Lower leg skin (tissue), 4 donors: ENCODE measurements around the gene RNF141. TPM values are rescaled to one million over a fixed set of nuclear protein-coding genes. Genes with fewer than 3 reads are reported as not detected.

Experiments used
- DNase-seq, 2 donors: peaks; one replicate each; pipeline ENCODE4 v3.0.0-alpha.2; 2019; ENCODE audit warnings: low spot score in 2 of 2
- H3K4me3 ChIP-seq: fragments of 200-600 bp; sonication (generic); 2 replicates; pipeline ENCODE4 v1.5.1; 2017; ENCODE audit warnings: mild to moderate bottlenecking, low read depth; ENCODE audit not compliant: poor library complexity, severe bottlenecking
- CTCF ChIP-seq, 3 donors: fragments of 450-650 bp; IDR thresholded peaks; one replicate each; pipeline ENCODE4 v1.5.1; 2016; ENCODE audit warnings: antibody characterized with exemption in 3 of 3, mild to moderate bottlenecking in 3 of 3, moderate library complexity in 2 of 3
- POLR2A ChIP-seq, 2 donors: fragments of 450-650 bp; IDR thresholded peaks; one replicate each; pipeline ENCODE4 v1.6.1; 2016 to 2017; ENCODE audit warnings: antibody characterized with exemption in 2 of 2, mild to moderate bottlenecking in 1 of 2, moderate library complexity in 1 of 2
- WGBS, 2 donors: methylation state at CpG; one replicate each; pipeline ENCODE4 v1.1.5; 2018; 5-methylcytosine and 5-hydroxymethylcytosine counted together
- intact Hi-C: fragments of 100-400 bp; cut with DNase I; formaldehyde crosslinking; loops from one replicate; pipeline ENCODE4 v1.15.0; 2023; ENCODE audit warnings: low total_unique reads
- total RNA-seq, 4 donors: library from RNA; depleted of rRNA; stranded (reverse); fragments of >200 nt; gene quantifications; one replicate each; pipeline ENCODE4 v1.1.0, GENCODE V29; 2016

The RNF141 gene
- total RNA-seq, 4 donors from 2014 or later, result 70.6 to 74.9 (median 74.2) TPM

DNA sequence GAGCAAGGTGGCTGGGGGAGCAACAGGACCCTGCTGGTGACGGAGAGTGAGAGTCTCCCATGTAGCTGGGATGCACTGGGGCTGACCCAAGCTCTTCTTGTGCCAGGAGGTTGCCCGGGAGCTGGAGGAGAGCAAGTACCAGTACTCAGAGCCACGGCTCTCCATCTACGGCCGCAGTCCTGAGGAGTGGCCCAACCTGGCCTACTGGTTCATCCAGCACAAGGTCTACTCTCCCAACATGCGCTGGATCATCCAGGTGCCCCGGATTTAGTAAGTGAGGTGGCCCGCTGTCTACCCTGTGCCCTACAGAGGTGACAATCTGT is 45.6 kb downstream of the RNF141 start:
- no peak overlapping the region for H3K4me3 ChIP-seq
- intact Hi-C loops, result no loop called here
- TF ChIP-seq CTCF (IDR thresholded peaks at IDR 0.05) (no peak), POLR2A (IDR thresholded peaks at IDR 0.05) (no peak)
- DNase-seq, result peak; percentile 13 to 75
- 88 to 96% methylated on average over 8 of the region's 8 CpGs for WGBS, 2 donors

DNA sequence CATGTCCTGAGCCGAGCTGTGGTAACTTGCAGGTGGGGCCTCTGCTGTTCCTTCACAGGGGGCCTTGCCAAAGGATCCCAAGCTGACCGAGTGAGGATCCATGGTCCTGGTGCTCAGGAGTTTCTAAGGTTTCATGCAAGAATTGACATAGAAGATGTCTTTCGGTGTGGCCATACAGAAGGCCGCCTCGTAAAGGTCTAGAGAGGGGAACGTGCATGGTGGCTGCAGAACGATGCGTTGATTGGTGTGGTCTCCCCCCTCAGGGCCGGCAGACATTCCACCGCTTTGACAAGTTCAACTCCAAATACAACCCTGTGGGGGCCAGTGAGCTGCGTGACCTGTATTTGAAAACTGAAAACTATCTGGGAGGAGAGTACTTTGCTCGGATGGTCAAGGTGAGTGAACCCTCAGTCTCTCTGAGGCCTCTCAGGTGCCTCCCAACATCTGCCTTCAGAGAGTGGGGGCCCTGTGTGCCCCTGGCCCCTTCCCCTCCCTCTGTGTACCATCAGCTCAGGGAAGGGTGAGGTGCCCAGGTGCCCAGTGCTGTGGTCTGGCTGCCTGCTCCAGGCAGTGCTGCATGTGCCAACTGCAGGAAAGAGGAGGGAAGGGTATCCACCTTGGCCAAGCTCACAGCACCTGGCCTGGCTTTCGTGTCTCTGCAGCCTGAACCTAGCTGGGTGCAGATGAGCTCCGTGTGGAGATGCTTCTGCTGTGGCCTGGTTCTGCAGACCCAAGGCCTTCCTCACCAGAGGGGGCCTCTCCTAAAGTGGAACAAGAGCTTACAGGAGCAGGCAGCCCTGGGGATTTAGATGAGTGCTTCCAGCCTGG is 46.1 kb downstream of the RNF141 start:
- 95 to 96% methylated on average over 14 of the region's 14 CpGs for WGBS, 2 donors
- no peak overlapping the region for H3K4me3 ChIP-seq
- intact Hi-C loops, result no loop called here
- TF ChIP-seq POLR2A (IDR thresholded peaks at IDR 0.05) (no peak), CTCF (IDR thresholded peaks at IDR 0.05) (no peak)
- DNase-seq, result peak; percentile 8 to 75

- intact Hi-C loops, result no loop called here
- WGBS, 2 donors, result 97% methylated on average over 18 of the region's 18 CpGs
- DNase-seq, result peak; percentile 14 to 82
- TF ChIP-seq POLR2A (IDR thresholded peaks at IDR 0.05), result no peak
- no peak for TF ChIP-seq CTCF (IDR thresholded peaks at IDR 0.05)
- no peak overlapping the region for H3K4me3 ChIP-seq
These were observed 47.8 kb downstream of the RNF141 start for GRCh38 chr11:10493041-10493663.

DNA sequence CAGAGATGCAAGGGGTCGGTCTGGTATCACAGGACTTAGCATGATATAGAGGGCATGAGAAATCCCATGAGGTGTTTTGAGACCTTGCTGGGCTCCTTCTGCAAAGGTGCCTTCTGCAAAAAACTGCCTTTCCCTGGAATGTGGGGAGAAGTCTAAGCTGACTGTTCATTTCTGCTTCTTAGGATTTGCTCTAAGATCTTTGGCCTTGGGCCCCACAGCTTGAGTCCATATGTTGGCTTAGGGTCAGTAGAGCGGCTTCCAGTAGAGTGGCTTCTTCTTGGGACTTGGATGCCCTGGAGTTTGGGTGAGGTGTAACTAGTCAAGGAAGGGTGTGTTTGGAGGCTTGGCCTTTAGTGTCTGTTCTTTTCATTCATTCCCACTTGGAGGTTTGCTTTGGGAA is 48.9 kb downstream of the RNF141 start:
- no peak overlapping the region for H3K4me3 ChIP-seq
- no peak for TF ChIP-seq POLR2A (IDR thresholded peaks at IDR 0.05)
- 77 to 85% methylated on average over 2 of the region's 2 CpGs for WGBS, 2 donors
- intact Hi-C loops, result no loop called here
- DNase-seq, result peak in 1 of 2 donors; percentile 54

GRCh38 chr11:10490398-10491241 is 50.4 kb downstream of the RNF141 start:
- peak; percentile 78 to 87 for DNase-seq
- TF ChIP-seq POLR2A (IDR thresholded peaks at IDR 0.05) (no peak), CTCF (IDR thresholded peaks at IDR 0.05) (no peak)
- intact Hi-C loops, result no loop called here
- no peak overlapping the region for H3K4me3 ChIP-seq
- 56 to 63% methylated on average over 13 of the region's 13 CpGs for WGBS, 2 donors

DNA sequence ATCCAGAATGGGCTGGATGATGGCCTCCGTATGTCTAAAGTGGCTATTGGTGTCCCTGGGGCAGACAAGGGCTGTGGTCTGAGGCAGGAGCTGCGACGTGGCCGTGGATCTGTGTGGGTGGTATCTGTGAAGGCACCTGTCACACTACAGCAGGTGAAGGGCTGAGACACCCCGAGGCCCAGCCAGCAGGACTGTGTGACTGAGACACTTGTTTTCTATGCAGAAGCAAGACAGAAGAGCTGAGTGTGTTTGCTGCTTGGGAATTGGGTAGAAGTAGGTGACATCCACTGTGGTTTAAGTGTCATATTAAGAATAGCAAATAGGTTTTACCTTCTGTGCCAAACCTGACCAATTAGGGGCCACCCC is 51.0 kb downstream of the RNF141 start:
- intact Hi-C loops, result no loop called here
- TF ChIP-seq CTCF (IDR thresholded peaks at IDR 0.05) (no peak), POLR2A (IDR thresholded peaks at IDR 0.05) (no peak)
- DNase-seq, result peak; percentile 17 to 81
- H3K4me3 ChIP-seq, result no peak overlapping the region
- 68 to 75% methylated on average over 4 to 5 of the region's 5 CpGs for WGBS, 2 donors
